Tibial artery (tissue), 4 donors: ENCODE results near the gene CPED1.

Experiments used
- DNase-seq, 2 donors: peaks; one replicate each; pipeline ENCODE4 v3.0.0-alpha.2; 2019
- H3K27ac ChIP-seq, 2 donors: fragments of 200-600 bp; sonication (generic) in 1 of 2; 1 replicate in 1 of 2; 2 replicates in 1 of 2; pipeline ENCODE4 v1.5.1; 2018 to 2019; ENCODE audit warnings: mild to moderate bottlenecking in 1 of 2
- H3K27me3 ChIP-seq, 2 donors: fragments of 200-600 bp; sonication (generic) in 1 of 2; one replicate each; pipeline versions ENCODE4 v1.5.1 to v1.6.0; 2016 to 2019
- H3K36me3 ChIP-seq, 3 donors: fragments of 200-600 bp; sonication (generic) in 2 of 3; one replicate each; pipeline ENCODE4 v1.5.1; 2016 to 2019; ENCODE audit warnings: mild to moderate bottlenecking in 2 of 3
- H3K4me1 ChIP-seq, 4 donors: fragments of 200-600 bp; sonication (generic) in 2 of 4; 1 replicate in 3 of 4; 2 replicates in 1 of 4; pipeline ENCODE4 v1.5.1; 2016 to 2019
- H3K4me3 ChIP-seq, 2 donors: fragments of 200-600 bp; sonication (generic) in 1 of 2; 1 replicate in 1 of 2; 2 replicates in 1 of 2; pipeline ENCODE4 v1.5.1; 2018 to 2019; ENCODE audit warnings: mild to moderate bottlenecking in 2 of 2
- H3K9me3 ChIP-seq, 3 donors: fragments of 200-600 bp; sonication (generic) in 1 of 3; one replicate each; pipeline ENCODE4 v1.5.1; 2016 to 2019
- intact Hi-C: fragments of 100-400 bp; cut with DNase I; formaldehyde crosslinking; loops from one replicate; pipeline ENCODE4 v1.15.0; 2023; ENCODE audit warnings: low total_unique reads
- TF ChIP-seq, protein P1 (sequence below), 2 experiments: fragments of 200-600 bp in 1 of 2; fragments of 450-650 bp in 1 of 2; IDR thresholded peaks; one replicate each; pipeline ENCODE4 v1.5.1; 2017 to 2019; ENCODE audit warnings: antibody characterized with exemption in 2 of 2, mild to moderate bottlenecking in 1 of 2, moderate library complexity in 1 of 2

The CPED1 gene

DNA sequence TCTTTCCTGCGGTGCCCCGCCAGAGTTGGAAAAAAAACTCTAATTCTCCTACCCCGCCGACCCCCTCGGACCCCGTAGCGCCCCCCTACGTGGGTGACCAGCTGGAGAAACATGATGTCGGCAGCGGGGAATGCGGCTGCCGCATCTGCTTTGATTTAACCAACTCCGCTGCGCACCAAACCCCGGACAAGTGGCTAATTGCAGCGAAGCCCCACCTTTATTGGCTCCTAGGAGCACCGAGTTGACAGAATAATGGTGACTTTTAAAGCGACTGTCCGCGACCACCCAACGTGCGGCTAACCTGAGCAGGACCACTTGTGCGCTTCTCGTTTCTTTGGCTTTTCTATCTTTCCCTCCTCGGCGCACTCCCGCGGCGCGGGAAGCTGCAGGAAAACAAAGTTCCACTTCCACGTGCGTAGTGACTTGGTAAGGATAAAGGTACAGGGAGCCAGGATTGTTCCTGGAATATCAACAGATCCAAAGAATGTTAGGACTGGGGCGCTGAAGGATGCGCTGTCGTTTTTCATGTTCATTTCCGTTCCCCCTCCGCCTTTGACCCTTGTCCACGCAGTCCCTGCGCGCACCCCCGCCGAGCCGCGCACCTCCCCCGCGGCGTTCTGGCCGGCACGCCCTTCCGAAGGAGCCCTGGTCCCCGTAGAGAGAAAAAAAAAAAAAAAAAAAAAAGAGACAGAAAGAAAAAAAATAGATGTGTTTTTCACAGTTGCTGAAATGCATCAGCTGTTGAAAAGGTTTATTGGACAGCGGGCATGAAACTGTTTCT is 341.7 kb downstream of the CPED1 start:
- Histone ChIP-seq H3K27ac (no peak overlapping the region), H3K4me3 (peak overlapping the region; percentile 20 to 29), H3K27me3 (peaks cover 0 to 83% of the 10 kb centered on the region in 2 donors), H3K4me1 (peaks cover 0 to 21% (median 18%) of the 10 kb centered on the region in 4 donors), H3K9me3 (no peaks in the 10 kb centered on the region), H3K36me3 (no peaks in the 10 kb centered on the region)
- DNase-seq = no peak
- intact Hi-C loops = no loop called here
- TF ChIP-seq, protein P1, sequence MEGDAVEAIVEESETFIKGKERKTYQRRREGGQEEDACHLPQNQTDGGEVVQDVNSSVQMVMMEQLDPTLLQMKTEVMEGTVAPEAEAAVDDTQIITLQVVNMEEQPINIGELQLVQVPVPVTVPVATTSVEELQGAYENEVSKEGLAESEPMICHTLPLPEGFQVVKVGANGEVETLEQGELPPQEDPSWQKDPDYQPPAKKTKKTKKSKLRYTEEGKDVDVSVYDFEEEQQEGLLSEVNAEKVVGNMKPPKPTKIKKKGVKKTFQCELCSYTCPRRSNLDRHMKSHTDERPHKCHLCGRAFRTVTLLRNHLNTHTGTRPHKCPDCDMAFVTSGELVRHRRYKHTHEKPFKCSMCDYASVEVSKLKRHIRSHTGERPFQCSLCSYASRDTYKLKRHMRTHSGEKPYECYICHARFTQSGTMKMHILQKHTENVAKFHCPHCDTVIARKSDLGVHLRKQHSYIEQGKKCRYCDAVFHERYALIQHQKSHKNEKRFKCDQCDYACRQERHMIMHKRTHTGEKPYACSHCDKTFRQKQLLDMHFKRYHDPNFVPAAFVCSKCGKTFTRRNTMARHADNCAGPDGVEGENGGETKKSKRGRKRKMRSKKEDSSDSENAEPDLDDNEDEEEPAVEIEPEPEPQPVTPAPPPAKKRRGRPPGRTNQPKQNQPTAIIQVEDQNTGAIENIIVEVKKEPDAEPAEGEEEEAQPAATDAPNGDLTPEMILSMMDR (IDR thresholded peaks at IDR 0.05) = no peak

DNA sequence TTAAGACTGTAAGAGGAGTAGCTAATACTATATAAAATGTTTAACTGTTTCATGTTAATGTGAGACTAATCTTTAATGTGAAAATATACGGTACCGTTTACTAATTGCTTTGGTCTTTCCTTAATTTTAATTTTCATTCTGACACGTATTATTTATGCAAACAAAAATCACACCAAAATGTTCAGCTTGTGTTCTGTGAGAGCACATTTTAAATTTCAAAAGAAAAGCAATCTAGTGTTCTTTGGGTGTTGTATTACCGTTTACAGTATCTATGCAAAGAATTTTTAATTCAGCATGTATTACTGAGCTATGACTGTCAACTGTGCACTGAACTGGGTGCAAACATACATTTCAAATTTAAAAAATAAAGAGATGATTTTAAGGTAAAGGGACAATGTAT is 342.5 kb downstream of the CPED1 start:
- H3K4me1 ChIP-seq = peaks cover 0 to 21% (median 18%) of the 10 kb centered on the region in 4 donors
- no peak overlapping the region for H3K4me3 ChIP-seq
- H3K9me3 ChIP-seq = no peaks in the 10 kb centered on the region
- H3K27ac ChIP-seq = no peak overlapping the region
- no peak for DNase-seq
- intact Hi-C loops = no loop called here
- H3K36me3 ChIP-seq = no peaks in the 10 kb centered on the region
- TF ChIP-seq, protein P1 (IDR thresholded peaks at IDR 0.05) = no peak
- peaks cover 0 to 87% of the 10 kb centered on the region in 2 donors for H3K27me3 ChIP-seq

DNA sequence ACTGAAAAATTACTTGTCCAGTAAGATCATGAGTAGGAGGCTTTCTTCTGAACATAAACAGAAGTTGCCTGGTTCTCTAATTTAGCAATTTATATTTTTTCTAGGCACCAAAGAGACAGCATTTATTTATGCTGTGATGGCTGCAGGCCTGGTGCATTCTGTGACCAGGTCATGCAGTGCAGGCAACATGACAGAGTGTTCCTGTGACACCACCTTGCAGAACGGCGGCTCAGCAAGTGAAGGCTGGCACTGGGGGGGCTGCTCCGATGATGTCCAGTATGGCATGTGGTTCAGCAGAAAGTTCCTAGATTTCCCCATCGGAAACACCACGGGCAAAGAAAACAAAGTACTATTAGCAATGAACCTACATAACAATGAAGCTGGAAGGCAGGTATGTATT is 343.1 kb downstream of the CPED1 start:
- Histone ChIP-seq H3K27me3 (peaks cover 0 to 82% of the 10 kb centered on the region in 2 donors), H3K27ac (no peak overlapping the region), H3K4me3 (no peak overlapping the region), H3K36me3 (no peaks in the 10 kb centered on the region), H3K9me3 (no peaks in the 10 kb centered on the region), H3K4me1 (peaks cover 0 to 21% (median 18%) of the 10 kb centered on the region in 4 donors)
- no peak for DNase-seq
- intact Hi-C loops = no loop called here
- TF ChIP-seq, protein P1 (IDR thresholded peaks at IDR 0.05) = no peak

DNA sequence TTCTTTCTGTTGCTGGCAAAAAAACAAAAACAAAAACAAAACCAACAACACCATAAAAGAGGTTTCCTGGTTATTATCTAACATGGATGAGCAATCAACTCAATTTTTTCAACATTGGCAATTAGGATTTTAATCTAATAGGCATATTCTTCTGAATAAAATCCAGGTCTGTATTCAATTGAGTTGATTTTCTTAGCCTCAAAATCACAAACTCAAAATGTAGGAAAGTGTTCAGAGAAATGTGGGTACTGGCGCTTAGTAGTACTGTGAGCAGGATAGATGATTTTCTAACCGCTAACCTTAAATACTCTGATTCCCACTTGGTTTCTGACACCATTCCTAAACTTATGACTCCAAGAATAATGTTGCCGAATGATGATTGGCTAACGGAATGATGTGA is 345.9 kb downstream of the CPED1 start:
- TF ChIP-seq, protein P1 (IDR thresholded peaks at IDR 0.05) = no peak
- Histone ChIP-seq H3K4me3 (no peak overlapping the region), H3K9me3 (no peaks in the 10 kb centered on the region), H3K27ac (no peak overlapping the region), H3K4me1 (peaks cover 0 to 14% (median 11%) of the 10 kb centered on the region in 4 donors), H3K36me3 (no peaks in the 10 kb centered on the region), H3K27me3 (peaks cover 0 to 62% of the 10 kb centered on the region in 2 donors)
- DNase-seq = no peak
- intact Hi-C loops = no loop called here

DNA sequence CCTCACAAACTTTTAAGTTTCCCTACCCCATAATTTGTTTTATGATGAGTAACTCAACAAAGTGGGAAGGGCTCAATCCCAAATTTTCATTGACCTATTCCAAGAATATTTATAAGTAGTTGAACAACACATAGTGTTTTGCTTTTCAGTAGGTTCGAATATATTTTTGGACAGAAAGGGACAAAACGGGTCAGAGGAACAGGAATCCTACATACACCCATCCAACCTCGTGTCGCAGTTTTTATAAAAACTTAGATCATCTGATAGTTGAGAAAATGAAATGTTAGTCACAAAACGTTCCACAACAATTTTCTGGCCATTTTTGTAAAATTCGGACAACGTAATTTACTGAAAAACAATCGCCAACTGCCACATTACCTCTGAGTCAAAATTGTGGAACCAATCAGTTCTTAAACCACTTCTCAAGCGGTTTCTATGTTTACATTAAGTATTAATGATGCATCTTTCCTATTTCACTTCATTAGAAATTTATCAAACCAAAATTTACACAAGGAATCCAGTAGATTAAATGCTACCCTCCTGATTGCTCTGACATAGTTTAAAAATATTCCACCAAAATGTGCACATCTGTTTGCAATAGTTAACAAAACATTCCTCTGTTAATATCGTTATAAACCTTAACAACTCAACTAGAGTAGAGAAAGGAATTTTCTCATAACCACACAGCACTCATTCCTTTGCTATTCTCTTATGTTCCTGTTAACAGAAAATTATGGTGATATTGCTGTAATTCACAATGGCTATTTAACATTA is 346.6 kb downstream of the CPED1 start:
- Histone ChIP-seq H3K4me3 (no peak overlapping the region), H3K27me3 (peaks cover 0 to 55% of the 10 kb centered on the region in 2 donors), H3K4me1 (peaks cover 0 to 7% (median 4%) of the 10 kb centered on the region in 4 donors), H3K36me3 (no peaks in the 10 kb centered on the region), H3K27ac (no peak overlapping the region), H3K9me3 (no peaks in the 10 kb centered on the region)
- DNase-seq = no peak
- TF ChIP-seq, protein P1 (IDR thresholded peaks at IDR 0.05) = no peak
- intact Hi-C loops = no loop called here
